Lower leg skin (tissue), 3 donors: Measurements from ENCODE around the gene HS2ST1.

Experiments
- POLR2A ChIP-seq, 2 donors: fragments of 450-650 bp; IDR thresholded peaks; one replicate each; pipeline ENCODE4 v1.6.1; 2016 to 2017; ENCODE audit warnings: antibody characterized with exemption in 2 of 2, mild to moderate bottlenecking in 1 of 2, moderate library complexity in 1 of 2
- TF ChIP-seq, protein P1 (sequence below), 3 donors: fragments of 450-650 bp; IDR thresholded peaks; one replicate each; pipeline ENCODE4 v1.5.1; 2016; ENCODE audit warnings: antibody characterized with exemption in 3 of 3, mild to moderate bottlenecking in 3 of 3, moderate library complexity in 2 of 3

DNA sequence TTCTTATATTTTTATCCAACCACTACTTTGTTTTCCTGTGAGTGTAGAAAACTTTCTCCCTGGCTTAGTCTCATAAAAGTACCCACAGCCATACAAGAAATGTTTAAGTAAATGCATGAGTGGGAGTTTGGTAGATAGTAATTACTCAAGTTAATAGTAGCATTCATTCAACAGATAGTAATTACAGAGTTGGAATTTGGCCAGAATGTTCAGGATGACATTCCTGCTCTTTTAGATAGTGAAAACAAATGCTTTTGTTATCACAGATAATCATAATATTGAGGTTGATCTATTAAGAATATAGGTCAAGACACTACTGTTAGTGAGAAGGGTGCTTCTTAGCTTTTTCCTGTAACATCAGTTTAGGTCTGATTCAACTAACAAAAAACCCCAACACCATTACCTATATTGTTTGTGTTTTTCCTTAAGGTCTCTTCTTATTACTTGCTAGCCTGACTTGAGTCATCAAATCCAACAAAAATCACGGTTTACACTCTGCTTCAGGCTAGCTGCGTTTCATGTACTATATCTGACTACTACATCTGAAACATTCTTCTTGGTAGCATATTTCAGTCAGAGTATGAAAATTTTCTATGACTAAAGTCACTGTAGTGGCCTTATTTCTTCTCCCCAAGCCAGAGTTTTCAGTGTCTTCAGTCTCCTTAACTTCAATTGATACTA lies 163.7 kb downstream of the HS2ST1 start:
- TF ChIP-seq, protein P1, sequence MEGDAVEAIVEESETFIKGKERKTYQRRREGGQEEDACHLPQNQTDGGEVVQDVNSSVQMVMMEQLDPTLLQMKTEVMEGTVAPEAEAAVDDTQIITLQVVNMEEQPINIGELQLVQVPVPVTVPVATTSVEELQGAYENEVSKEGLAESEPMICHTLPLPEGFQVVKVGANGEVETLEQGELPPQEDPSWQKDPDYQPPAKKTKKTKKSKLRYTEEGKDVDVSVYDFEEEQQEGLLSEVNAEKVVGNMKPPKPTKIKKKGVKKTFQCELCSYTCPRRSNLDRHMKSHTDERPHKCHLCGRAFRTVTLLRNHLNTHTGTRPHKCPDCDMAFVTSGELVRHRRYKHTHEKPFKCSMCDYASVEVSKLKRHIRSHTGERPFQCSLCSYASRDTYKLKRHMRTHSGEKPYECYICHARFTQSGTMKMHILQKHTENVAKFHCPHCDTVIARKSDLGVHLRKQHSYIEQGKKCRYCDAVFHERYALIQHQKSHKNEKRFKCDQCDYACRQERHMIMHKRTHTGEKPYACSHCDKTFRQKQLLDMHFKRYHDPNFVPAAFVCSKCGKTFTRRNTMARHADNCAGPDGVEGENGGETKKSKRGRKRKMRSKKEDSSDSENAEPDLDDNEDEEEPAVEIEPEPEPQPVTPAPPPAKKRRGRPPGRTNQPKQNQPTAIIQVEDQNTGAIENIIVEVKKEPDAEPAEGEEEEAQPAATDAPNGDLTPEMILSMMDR (IDR thresholded peaks at IDR 0.05) = no peak
- no peak for TF ChIP-seq POLR2A (IDR thresholded peaks at IDR 0.05)
